ENCODE results near the gene SNAI1. TPM values are rescaled to one million over a fixed set of nuclear protein-coding genes. Genes with fewer than 3 reads are reported as not detected.
A peak's percentile ranks its signal among the peaks of the same experiment; 100 is the strongest.
"Not testable (repeated sequence)": the region's sequence is repeated elsewhere in the genome, so short reads cannot be mapped to it uniquely, and the experiment has no call there.

Gene SNAI1
- polyA plus RNA-seq, 4 donors = 10.0 to 14.3 (median 12.4) TPM

GRCh38 chr20:49961413-49961812 lies 21.4 kb upstream of the SNAI1 start:
- DNase-seq (ENCODE audit: low read depth in 4 of 4, low spot score in 3 of 4) = no peak

- DNase-seq (ENCODE audit: low read depth in 4 of 4, low spot score in 3 of 4) = no peak
These were observed 17.6 kb upstream of the SNAI1 start for GRCh38 chr20:49964964-49965780.

- no peak for DNase-seq (ENCODE audit: low read depth in 4 of 4, low spot score in 3 of 4)
These were observed 16.9 kb upstream of the SNAI1 start for GRCh38 chr20:49965781-49966305.

GRCh38 chr20:49966861-49967260 lies 15.9 kb upstream of the SNAI1 start:
- no peak for DNase-seq (ENCODE audit: low read depth in 4 of 4, low spot score in 3 of 4)

GRCh38 chr20:49969234-49969633 lies 13.5 kb upstream of the SNAI1 start:
- no peak for DNase-seq (ENCODE audit: low read depth in 4 of 4, low spot score in 3 of 4)

- DNase-seq (ENCODE audit: low read depth in 4 of 4, low spot score in 3 of 4) = no peak
These were observed 12.8 kb upstream of the SNAI1 start for GRCh38 chr20:49969946-49970345.

GRCh38 chr20:49970498-49970897 lies 12.3 kb upstream of the SNAI1 start:
- DNase-seq (ENCODE audit: low read depth in 4 of 4, low spot score in 3 of 4) = no peak

- DNase-seq (ENCODE audit: low read depth in 4 of 4, low spot score in 3 of 4) = no peak
These were observed 8.8 kb upstream of the SNAI1 start for GRCh38 chr20:49973981-49974380.

- no peak for DNase-seq (ENCODE audit: low read depth in 4 of 4, low spot score in 3 of 4)
These were observed 6.2 kb upstream of the SNAI1 start for GRCh38 chr20:49976542-49976941.

- not testable (repeated sequence) for DNase-seq (ENCODE audit: low read depth in 4 of 4, low spot score in 3 of 4)
These were observed 5.0 kb upstream of the SNAI1 start for GRCh38 chr20:49977740-49978139.

GRCh38 chr20:49978685-49979029 lies 4.1 kb upstream of the SNAI1 start:
- DNase-seq (ENCODE audit: low read depth in 4 of 4, low spot score in 3 of 4) = no peak

- peak in 1 of 4 donors; percentile 59 for DNase-seq (ENCODE audit: low read depth in 4 of 4, low spot score in 3 of 4)
These were observed 3.5 kb upstream of the SNAI1 start for GRCh38 chr20:49979030-49979832.

GRCh38 chr20:49980140-49981008 lies 2.4 kb upstream of the SNAI1 start:
- no peak for DNase-seq (ENCODE audit: low read depth in 4 of 4, low spot score in 3 of 4)

- no peak for DNase-seq (ENCODE audit: low read depth in 4 of 4, low spot score in 3 of 4)
These were observed 1.3 kb upstream of the SNAI1 start for GRCh38 chr20:49981218-49982071.

GRCh38 chr20:49982072-49982345 lies 771 bp upstream of the SNAI1 start:
- DNase-seq (ENCODE audit: low read depth in 4 of 4, low spot score in 3 of 4) = no peak

GRCh38 chr20:49983123-49983847 lies 505 bp downstream of the SNAI1 start:
- no peak for DNase-seq (ENCODE audit: low read depth in 4 of 4, low spot score in 3 of 4)

- DNase-seq (ENCODE audit: low read depth in 4 of 4, low spot score in 3 of 4) = no peak
These were observed 1.1 kb downstream of the SNAI1 start for GRCh38 chr20:49983848-49984408.

GRCh38 chr20:49984426-49985153 lies 1.8 kb downstream of the SNAI1 start:
- DNase-seq (ENCODE audit: low read depth in 4 of 4, low spot score in 3 of 4) = no peak
